ENCODE measurements around the gene SYNDIG1. TPM values are rescaled to one million over a fixed set of nuclear protein-coding genes. Genes with fewer than 3 reads are reported as not detected.

The SYNDIG1 gene
- total RNA-seq = not detected

GRCh38 chr20:24469116-24469893 is at the start of gene SYNDIG1:
Gene SYNDIG1, plus strand, starts transcription at chr20:24469629. Its CDS starts 73,469 bp downstream, at chr20:24543098.

